ENCODE measurements around the gene RGS9BP.

The RGS9BP gene

DNA sequence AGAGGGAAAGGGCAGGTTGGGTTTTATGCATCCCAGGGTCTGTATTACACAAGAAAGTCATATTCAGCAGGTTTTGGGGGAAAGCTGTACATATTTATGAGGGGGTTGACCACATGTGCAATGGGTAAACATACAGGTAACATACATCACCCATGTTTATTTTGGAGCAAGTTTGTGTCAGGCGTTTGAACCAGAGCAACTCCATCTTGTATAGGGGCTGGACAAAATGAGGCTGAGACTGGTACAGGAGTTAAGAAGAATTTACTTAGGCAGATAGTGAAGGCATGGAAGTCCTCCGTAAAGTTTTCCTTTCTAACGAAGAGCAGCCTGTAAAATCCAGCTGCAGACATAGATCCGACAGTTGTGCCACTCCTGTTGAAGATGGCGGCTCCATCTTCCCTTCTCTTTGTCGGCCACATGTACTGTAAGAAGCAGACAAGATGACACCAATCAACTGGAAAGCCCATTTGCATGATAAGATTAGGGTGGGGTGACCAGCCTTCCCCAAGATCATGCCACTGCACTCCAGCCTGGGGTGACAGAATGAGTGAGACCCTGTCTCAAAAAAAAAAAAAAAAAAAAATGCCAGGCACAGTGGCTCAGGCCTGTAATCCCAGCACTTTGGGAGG lies 11.3 kb downstream of the RGS9BP start:
- no peak for TF ChIP-seq SIN3A (IDR thresholded peaks at IDR 0.05; ENCODE audit: borderline replicate concordance, insufficient read depth, low read length)
- TF ChIP-seq FOXP2 (optimal IDR thresholded peaks at IDR 0.05; ENCODE audit: borderline replicate concordance, extremely low read depth, extremely low read length, insufficient read depth) = no peak
- no peak for TF ChIP-seq TAF1 (IDR thresholded peaks at IDR 0.05; ENCODE audit: borderline replicate concordance, insufficient read depth, low read length)
- TF ChIP-seq REST (IDR thresholded peaks at IDR 0.05; ENCODE audit: insufficient read depth in 1 of 2, low read depth in 2 of 2, low read length in 2 of 2) = no peak
- no peak for TF ChIP-seq POLR2AphosphoS5 (IDR thresholded peaks at IDR 0.05; ENCODE audit: low read depth, low read length)

DNA sequence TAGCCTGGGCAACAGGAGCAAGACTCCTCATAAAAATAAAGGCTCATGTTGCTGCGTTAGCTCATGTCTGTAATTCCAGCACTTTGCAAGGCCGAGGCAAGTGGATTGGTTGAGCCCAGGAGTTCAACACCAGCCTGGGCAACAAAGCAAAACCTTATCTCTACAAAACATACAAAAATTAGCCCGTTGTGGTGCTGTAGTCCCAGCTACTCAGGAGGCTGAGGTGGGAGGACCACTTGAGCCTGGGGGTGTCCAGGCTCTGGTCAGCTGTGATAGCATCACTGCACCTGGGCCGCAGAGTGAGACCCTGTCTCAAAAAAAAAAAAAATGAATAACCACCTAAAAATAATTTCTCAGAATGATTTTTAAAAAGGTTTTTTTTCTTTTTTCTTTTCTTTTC lies 12.0 kb downstream of the RGS9BP start:
- TF ChIP-seq POLR2AphosphoS5 (IDR thresholded peaks at IDR 0.05; ENCODE audit: low read depth, low read length) = no peak
- TF ChIP-seq REST (IDR thresholded peaks at IDR 0.05; ENCODE audit: insufficient read depth in 1 of 2, low read depth in 2 of 2, low read length in 2 of 2) = no peak
- no peak for TF ChIP-seq TAF1 (IDR thresholded peaks at IDR 0.05; ENCODE audit: borderline replicate concordance, insufficient read depth, low read length)
- no peak for TF ChIP-seq FOXP2 (optimal IDR thresholded peaks at IDR 0.05; ENCODE audit: borderline replicate concordance, extremely low read depth, extremely low read length, insufficient read depth)
- no peak for TF ChIP-seq SIN3A (IDR thresholded peaks at IDR 0.05; ENCODE audit: borderline replicate concordance, insufficient read depth, low read length)

DNA sequence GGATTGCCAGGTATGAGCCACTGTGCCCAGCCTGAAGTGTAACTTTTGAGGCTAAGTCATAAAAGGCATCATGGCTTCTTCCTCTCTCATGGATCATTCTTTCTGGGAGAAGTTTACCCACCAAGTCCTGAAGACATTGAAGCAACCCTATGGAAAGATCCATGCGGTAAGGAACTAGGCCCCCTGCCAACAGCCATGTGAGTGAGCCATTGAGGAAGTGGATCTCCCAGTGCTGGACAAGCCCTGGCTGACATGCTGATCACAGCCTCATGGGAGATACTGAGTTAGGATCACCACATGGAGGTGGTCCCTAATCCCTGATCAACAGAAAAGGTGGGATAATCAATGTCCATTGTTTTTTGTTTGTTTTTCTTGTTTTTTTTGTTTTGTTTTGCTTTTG lies 12.7 kb downstream of the RGS9BP start:
- no peak for TF ChIP-seq FOXP2 (optimal IDR thresholded peaks at IDR 0.05; ENCODE audit: borderline replicate concordance, extremely low read depth, extremely low read length, insufficient read depth)
- no peak for TF ChIP-seq REST (IDR thresholded peaks at IDR 0.05; ENCODE audit: insufficient read depth in 1 of 2, low read depth in 2 of 2, low read length in 2 of 2)
- no peak for TF ChIP-seq SIN3A (IDR thresholded peaks at IDR 0.05; ENCODE audit: borderline replicate concordance, insufficient read depth, low read length)
- no peak for TF ChIP-seq POLR2AphosphoS5 (IDR thresholded peaks at IDR 0.05; ENCODE audit: low read depth, low read length)
- TF ChIP-seq TAF1 (IDR thresholded peaks at IDR 0.05; ENCODE audit: borderline replicate concordance, insufficient read depth, low read length) = no peak

DNA sequence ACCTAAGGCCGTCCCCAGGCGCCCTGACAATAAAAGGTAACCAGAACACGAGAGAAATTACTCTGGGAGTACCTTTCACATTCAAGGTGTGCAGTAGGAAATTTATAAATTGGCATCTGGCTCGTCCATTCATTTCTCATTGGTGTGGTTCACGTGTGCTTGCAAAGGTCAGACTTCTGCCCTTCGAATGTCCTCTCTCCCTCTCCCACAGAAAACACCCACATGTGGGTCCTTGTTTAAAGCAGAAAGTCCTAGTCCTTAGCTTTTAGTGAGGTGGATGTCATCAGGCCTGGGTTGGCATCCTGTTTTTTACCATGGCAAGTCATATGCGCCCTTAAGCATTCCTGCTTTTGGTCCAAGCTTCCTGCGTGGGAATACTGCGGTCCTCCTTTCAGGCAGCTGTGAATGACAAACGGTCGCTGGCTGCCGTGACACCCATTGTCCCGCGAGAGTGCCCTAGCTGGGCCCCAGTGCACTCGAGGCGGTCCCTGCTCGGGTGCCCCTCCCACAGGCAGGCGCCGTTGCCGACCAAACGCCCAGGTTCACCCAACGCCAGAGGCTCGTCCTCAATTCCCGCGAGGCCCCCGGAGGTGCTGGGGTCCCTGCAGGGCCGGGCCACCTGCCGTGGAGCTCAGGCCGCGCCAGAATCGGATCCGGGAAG lies 15.8 kb downstream of the RGS9BP start, which contains the start of gene NUDT19:
Gene NUDT19, plus strand, starts transcription at position 531 of the 661 bp plus-strand sequence. CDS start 140 bp downstream, outside the sequence.
- TF ChIP-seq REST (IDR thresholded peaks at IDR 0.05; ENCODE audit: insufficient read depth in 1 of 2, low read depth in 2 of 2, low read length in 2 of 2) = no peak
